GM23338 (cell line): ENCODE measurements around the gene PSMD13. TPM values are rescaled to one million over a fixed set of nuclear protein-coding genes. Genes with fewer than 3 reads are reported as not detected.

Experiments used
- ATAC-seq: fragments of 200-7000 bp; cut with Tn5 transposase; 3 replicates; pipeline ENCODE4 v1.9.1; 2020
- DNase-seq: peaks from one replicate; pipeline ENCODE4 v3.0.0-alpha.2; 2015; ENCODE audit warnings: low spot score
- H2AFZ ChIP-seq: fragments of 200-600 bp; sonication (generic); 2 replicates; pipeline ENCODE4 v1.8.0; 2016; ENCODE audit warnings: antibody characterized with exemption, mild to moderate bottlenecking, moderate library complexity
- H3F3A ChIP-seq: fragments of 200-600 bp; sonication (generic); replicated peaks from 2 replicates; pipeline ENCODE4 v1.8.0; 2017; ENCODE audit warnings: antibody characterized with exemption, mixed run types, low read depth
- H3K27ac ChIP-seq: fragments of 200-600 bp; sonication (generic); 2 replicates; pipeline ENCODE4 v1.6.1; 2016; ENCODE audit warnings: low read depth
- H3K27me3 ChIP-seq: fragments of 200-600 bp; sonication (generic); 2 replicates; pipeline ENCODE4 v1.8.0; 2016; ENCODE audit warnings: mild to moderate bottlenecking, mixed run types, moderate library complexity; ENCODE audit not compliant: insufficient read depth
- H3K36me3 ChIP-seq: fragments of 200-600 bp; sonication (generic); 2 replicates; pipeline ENCODE4 v1.8.0; 2016; ENCODE audit warnings: mild to moderate bottlenecking; ENCODE audit not compliant: insufficient read depth
- H3K4me1 ChIP-seq: fragments of 200-600 bp; sonication (generic); 2 replicates; pipeline ENCODE4 v1.8.0; 2016; ENCODE audit warnings: mild to moderate bottlenecking, moderate library complexity; ENCODE audit not compliant: insufficient read depth
- H3K4me2 ChIP-seq: fragments of 200-600 bp; sonication (generic); 2 replicates; pipeline ENCODE4 v1.7.1; 2017; ENCODE audit warnings: mixed run types
- H3K4me3 ChIP-seq: fragments of 200-600 bp; sonication (generic); 2 replicates; pipeline ENCODE4 v1.6.1; 2016; ENCODE audit warnings: mixed run types
- H3K79me2 ChIP-seq: fragments of 200-600 bp; sonication (generic); replicated peaks from 2 replicates; pipeline ENCODE4 v1.8.0; 2017; ENCODE audit warnings: mild to moderate bottlenecking; ENCODE audit not compliant: insufficient read depth
- H3K9me2 ChIP-seq: fragments of 200-600 bp; sonication (generic); 2 replicates; pipeline ENCODE4 v1.8.0; 2017; ENCODE audit not compliant: insufficient read depth
- H4K20me1 ChIP-seq: fragments of 200-600 bp; sonication (generic); replicated peaks from 2 replicates; pipeline ENCODE4 v1.8.0; 2017; ENCODE audit warnings: mild to moderate bottlenecking; ENCODE audit not compliant: insufficient read depth
- H3K27ac Mint-ChIP-seq: 2 replicates; pipeline ENCODE4 v1.8.0; 2020; ENCODE audit warnings: inconsistent platforms, mild to moderate bottlenecking, moderate library complexity, mixed read lengths
- H3K27me3 Mint-ChIP-seq: 3 replicates; pipeline ENCODE4 v1.8.0; 2022; ENCODE audit warnings: low read depth, mild to moderate bottlenecking, moderate library complexity, mixed read lengths, inconsistent platforms; ENCODE audit not compliant: insufficient read depth, poor library complexity
- H3K36me3 Mint-ChIP-seq: 3 replicates; pipeline ENCODE4 v1.8.0; 2021; ENCODE audit warnings: low read depth, mild to moderate bottlenecking, inconsistent platforms, moderate library complexity, mixed read lengths
- H3K4me1 Mint-ChIP-seq: 3 replicates; pipeline ENCODE4 v1.8.0; 2020; ENCODE audit warnings: mild to moderate bottlenecking, inconsistent platforms, mixed read lengths
- H3K4me3 Mint-ChIP-seq: 3 replicates; pipeline ENCODE4 v1.8.0; 2021; ENCODE audit warnings: moderate library complexity, mild to moderate bottlenecking, inconsistent platforms, mixed read lengths
- H3K9me3 Mint-ChIP-seq: 3 replicates; pipeline ENCODE4 v1.8.0; 2020; ENCODE audit warnings: moderate library complexity, mild to moderate bottlenecking, inconsistent platforms, mixed read lengths
- CREB1 ChIP-seq: fragments of 250-450 bp; sonication (Bioruptor Pico); IDR thresholded peaks from 2 replicates; pipeline ENCODE4 v1.5.0; 2020; ENCODE audit warnings: low read depth, mild to moderate bottlenecking, moderate library complexity
- EZH2 ChIP-seq: fragments of 200-600 bp; sonication (generic); IDR thresholded peaks from one replicate; pipeline ENCODE4 v1.8.0; 2017; ENCODE audit warnings: antibody characterized with exemption, mild to moderate bottlenecking, low read depth; ENCODE audit not compliant: unreplicated experiment
- EZH2phosphoT487 ChIP-seq: fragments of 200-600 bp; sonication (generic); IDR thresholded peaks from one replicate; pipeline ENCODE4 v1.8.1; 2018; ENCODE audit warnings: antibody characterized with exemption; ENCODE audit not compliant: unreplicated experiment
- JUNB ChIP-seq: IDR thresholded peaks from one replicate; pipeline ENCODE4 v1.6.1; 2016; ENCODE audit warnings: antibody characterized with exemption; ENCODE audit not compliant: unreplicated experiment
- NANOG ChIP-seq: IDR thresholded peaks from 2 replicates; pipeline ENCODE4 v1.6.1; 2016; ENCODE audit warnings: antibody characterized with exemption, borderline replicate concordance
- POLR2AphosphoS5 ChIP-seq: IDR thresholded peaks from 2 replicates; pipeline ENCODE4 v1.6.1; 2016; ENCODE audit warnings: antibody characterized with exemption, low read depth
- STAT1 ChIP-seq: IDR thresholded peaks from one replicate; pipeline ENCODE4 v1.6.1; 2016; ENCODE audit warnings: antibody characterized with exemption; ENCODE audit not compliant: unreplicated experiment
- ZNF114 ChIP-seq: fragments of 250-450 bp; sonication (Bioruptor Pico); IDR thresholded peaks from 2 replicates; pipeline ENCODE4 v1.5.0; 2020; ENCODE audit warnings: mild to moderate bottlenecking, moderate library complexity
- ZNF331 ChIP-seq: fragments of 250-450 bp; sonication (Bioruptor Pico); IDR thresholded peaks from 2 replicates; pipeline ENCODE4 v1.5.0; 2020; ENCODE audit warnings: low read depth, mild to moderate bottlenecking, moderate library complexity
- polyA plus RNA-seq: library from polyadenylated mRNA; unstranded; fragments of >200 nt; fragmentation: Nextera tagmentation; extraction: Ambion mirVana; gene quantifications from 2 replicates; pipeline ENCODE4 v1.2.1, GENCODE V29; 2016
- total RNA-seq: library from RNA; depleted of rRNA; stranded (reverse); fragments of >200 nt; shearing (Covaris generic); gene quantifications from 2 replicates; pipeline ENCODE4 v1.2.3, GENCODE V29; 2014
- TF ChIP-seq, protein P1 (sequence below): IDR thresholded peaks from 2 replicates; pipeline ENCODE4 v1.6.1; 2016; ENCODE audit warnings: antibody characterized with exemption
- TF ChIP-seq, protein P2 (sequence below): IDR thresholded peaks from one replicate; pipeline ENCODE4 v1.6.1; 2018; ENCODE audit warnings: antibody characterized with exemption; ENCODE audit not compliant: unreplicated experiment
- TF ChIP-seq, protein P3 (sequence below): fragments of 250-450 bp; sonication (Bioruptor Pico); IDR thresholded peaks from 2 replicates; pipeline ENCODE4 v1.5.0; 2020; ENCODE audit warnings: mild to moderate bottlenecking, moderate library complexity
- TF ChIP-seq, protein P4 (sequence below), 2 experiments: fragments of 200-600 bp in 1 of 2; sonication (generic) in 1 of 2; conservative IDR thresholded peaks; 2 replicates each; pipeline versions ENCODE4 v1.5.1 to v1.6.1; 2016 to 2017; ENCODE audit warnings: antibody characterized with exemption in 2 of 2, low read depth in 2 of 2, mild to moderate bottlenecking in 2 of 2, moderate library complexity in 1 of 2

Gene PSMD13
- total and polyA plus RNA-seq, 2 experiments from 2014 or later = 111 to 114 TPM

DNA sequence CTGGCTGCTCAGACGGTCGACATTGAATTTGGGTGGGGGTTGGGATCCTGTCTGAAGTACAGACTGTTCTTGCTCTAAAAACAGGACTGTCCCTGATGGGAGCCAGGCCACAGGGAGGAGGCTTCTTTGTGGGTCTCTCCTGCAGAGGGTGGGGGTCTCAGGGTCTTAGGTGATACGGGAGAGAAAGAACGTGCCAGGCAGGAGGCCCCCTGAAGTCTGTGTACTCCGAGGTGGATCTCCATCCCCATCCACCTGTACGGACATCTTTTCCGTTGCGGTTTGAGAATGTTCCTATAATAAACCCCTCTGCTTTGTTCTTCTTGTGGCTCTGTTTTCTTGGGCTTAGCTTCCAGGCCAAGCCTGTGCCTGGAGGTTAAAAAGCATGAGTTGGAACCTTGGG is 15.9 kb downstream of the PSMD13 start:
- H3K36me3 Mint-ChIP-seq = peaks cover 51% of the 10 kb centered on the region
- ATAC-seq = no peak

More for the DNA sequence above, 15.9 kb downstream of the PSMD13 start:
- no peaks in the 10 kb centered on the region for H3K27me3 ChIP-seq
- no peak overlapping the region for H3K4me2 ChIP-seq
- TF ChIP-seq, protein P1, sequence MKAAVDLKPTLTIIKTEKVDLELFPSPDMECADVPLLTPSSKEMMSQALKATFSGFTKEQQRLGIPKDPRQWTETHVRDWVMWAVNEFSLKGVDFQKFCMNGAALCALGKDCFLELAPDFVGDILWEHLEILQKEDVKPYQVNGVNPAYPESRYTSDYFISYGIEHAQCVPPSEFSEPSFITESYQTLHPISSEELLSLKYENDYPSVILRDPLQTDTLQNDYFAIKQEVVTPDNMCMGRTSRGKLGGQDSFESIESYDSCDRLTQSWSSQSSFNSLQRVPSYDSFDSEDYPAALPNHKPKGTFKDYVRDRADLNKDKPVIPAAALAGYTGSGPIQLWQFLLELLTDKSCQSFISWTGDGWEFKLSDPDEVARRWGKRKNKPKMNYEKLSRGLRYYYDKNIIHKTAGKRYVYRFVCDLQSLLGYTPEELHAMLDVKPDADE = no peak
- TF ChIP-seq STAT1 = no peak
- TF ChIP-seq NANOG = no peak
- no peak for TF ChIP-seq EZH2phosphoT487
- TF ChIP-seq POLR2AphosphoS5 = no peak
- TF ChIP-seq, protein P2, sequence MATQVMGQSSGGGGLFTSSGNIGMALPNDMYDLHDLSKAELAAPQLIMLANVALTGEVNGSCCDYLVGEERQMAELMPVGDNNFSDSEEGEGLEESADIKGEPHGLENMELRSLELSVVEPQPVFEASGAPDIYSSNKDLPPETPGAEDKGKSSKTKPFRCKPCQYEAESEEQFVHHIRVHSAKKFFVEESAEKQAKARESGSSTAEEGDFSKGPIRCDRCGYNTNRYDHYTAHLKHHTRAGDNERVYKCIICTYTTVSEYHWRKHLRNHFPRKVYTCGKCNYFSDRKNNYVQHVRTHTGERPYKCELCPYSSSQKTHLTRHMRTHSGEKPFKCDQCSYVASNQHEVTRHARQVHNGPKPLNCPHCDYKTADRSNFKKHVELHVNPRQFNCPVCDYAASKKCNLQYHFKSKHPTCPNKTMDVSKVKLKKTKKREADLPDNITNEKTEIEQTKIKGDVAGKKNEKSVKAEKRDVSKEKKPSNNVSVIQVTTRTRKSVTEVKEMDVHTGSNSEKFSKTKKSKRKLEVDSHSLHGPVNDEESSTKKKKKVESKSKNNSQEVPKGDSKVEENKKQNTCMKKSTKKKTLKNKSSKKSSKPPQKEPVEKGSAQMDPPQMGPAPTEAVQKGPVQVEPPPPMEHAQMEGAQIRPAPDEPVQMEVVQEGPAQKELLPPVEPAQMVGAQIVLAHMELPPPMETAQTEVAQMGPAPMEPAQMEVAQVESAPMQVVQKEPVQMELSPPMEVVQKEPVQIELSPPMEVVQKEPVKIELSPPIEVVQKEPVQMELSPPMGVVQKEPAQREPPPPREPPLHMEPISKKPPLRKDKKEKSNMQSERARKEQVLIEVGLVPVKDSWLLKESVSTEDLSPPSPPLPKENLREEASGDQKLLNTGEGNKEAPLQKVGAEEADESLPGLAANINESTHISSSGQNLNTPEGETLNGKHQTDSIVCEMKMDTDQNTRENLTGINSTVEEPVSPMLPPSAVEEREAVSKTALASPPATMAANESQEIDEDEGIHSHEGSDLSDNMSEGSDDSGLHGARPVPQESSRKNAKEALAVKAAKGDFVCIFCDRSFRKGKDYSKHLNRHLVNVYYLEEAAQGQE = no peak
- no peak for TF ChIP-seq ZNF114 (CRISPR knock-in tag)
- TF ChIP-seq JUNB = no peak
- no peak for TF ChIP-seq CREB1 (CRISPR knock-in tag)
- TF ChIP-seq EZH2 = no peak
- TF ChIP-seq, protein P3, sequence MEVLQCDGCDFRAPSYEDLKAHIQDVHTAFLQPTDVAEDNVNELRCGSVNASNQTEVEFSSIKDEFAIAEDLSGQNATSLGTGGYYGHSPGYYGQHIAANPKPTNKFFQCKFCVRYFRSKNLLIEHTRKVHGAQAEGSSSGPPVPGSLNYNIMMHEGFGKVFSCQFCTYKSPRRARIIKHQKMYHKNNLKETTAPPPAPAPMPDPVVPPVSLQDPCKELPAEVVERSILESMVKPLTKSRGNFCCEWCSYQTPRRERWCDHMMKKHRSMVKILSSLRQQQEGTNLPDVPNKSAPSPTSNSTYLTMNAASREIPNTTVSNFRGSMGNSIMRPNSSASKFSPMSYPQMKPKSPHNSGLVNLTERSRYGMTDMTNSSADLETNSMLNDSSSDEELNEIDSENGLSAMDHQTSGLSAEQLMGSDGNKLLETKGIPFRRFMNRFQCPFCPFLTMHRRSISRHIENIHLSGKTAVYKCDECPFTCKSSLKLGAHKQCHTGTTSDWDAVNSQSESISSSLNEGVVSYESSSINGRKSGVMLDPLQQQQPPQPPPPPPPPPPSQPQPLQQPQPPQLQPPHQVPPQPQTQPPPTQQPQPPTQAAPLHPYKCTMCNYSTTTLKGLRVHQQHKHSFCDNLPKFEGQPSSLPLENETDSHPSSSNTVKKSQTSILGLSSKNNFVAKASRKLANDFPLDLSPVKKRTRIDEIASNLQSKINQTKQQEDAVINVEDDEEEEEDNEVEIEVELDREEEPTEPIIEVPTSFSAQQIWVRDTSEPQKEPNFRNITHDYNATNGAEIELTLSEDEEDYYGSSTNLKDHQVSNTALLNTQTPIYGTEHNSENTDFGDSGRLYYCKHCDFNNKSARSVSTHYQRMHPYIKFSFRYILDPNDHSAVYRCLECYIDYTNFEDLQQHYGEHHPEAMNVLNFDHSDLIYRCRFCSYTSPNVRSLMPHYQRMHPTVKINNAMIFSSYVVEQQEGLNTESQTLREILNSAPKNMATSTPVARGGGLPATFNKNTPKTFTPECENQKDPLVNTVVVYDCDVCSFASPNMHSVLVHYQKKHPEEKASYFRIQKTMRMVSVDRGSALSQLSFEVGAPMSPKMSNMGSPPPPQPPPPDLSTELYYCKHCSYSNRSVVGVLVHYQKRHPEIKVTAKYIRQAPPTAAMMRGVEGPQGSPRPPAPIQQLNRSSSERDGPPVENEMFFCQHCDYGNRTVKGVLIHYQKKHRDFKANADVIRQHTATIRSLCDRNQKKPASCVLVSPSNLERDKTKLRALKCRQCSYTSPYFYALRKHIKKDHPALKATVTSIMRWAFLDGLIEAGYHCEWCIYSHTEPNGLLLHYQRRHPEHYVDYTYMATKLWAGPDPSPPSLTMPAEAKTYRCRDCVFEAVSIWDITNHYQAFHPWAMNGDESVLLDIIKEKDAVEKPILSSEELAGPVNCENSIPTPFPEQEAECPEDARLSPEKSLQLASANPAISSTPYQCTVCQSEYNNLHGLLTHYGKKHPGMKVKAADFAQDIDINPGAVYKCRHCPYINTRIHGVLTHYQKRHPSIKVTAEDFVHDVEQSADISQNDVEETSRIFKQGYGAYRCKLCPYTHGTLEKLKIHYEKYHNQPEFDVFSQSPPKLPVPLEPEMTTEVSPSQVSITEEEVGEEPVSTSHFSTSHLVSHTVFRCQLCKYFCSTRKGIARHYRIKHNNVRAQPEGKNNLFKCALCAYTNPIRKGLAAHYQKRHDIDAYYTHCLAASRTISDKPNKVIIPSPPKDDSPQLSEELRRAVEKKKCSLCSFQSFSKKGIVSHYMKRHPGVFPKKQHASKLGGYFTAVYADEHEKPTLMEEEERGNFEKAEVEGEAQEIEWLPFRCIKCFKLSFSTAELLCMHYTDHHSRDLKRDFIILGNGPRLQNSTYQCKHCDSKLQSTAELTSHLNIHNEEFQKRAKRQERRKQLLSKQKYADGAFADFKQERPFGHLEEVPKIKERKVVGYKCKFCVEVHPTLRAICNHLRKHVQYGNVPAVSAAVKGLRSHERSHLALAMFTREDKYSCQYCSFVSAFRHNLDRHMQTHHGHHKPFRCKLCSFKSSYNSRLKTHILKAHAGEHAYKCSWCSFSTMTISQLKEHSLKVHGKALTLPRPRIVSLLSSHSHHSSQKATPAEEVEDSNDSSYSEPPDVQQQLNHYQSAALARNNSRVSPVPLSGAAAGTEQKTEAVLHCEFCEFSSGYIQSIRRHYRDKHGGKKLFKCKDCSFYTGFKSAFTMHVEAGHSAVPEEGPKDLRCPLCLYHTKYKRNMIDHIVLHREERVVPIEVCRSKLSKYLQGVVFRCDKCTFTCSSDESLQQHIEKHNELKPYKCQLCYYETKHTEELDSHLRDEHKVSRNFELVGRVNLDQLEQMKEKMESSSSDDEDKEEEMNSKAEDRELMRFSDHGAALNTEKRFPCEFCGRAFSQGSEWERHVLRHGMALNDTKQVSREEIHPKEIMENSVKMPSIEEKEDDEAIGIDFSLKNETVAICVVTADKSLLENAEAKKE = no peak
- TF ChIP-seq, protein P4, sequence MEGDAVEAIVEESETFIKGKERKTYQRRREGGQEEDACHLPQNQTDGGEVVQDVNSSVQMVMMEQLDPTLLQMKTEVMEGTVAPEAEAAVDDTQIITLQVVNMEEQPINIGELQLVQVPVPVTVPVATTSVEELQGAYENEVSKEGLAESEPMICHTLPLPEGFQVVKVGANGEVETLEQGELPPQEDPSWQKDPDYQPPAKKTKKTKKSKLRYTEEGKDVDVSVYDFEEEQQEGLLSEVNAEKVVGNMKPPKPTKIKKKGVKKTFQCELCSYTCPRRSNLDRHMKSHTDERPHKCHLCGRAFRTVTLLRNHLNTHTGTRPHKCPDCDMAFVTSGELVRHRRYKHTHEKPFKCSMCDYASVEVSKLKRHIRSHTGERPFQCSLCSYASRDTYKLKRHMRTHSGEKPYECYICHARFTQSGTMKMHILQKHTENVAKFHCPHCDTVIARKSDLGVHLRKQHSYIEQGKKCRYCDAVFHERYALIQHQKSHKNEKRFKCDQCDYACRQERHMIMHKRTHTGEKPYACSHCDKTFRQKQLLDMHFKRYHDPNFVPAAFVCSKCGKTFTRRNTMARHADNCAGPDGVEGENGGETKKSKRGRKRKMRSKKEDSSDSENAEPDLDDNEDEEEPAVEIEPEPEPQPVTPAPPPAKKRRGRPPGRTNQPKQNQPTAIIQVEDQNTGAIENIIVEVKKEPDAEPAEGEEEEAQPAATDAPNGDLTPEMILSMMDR (conservative IDR thresholded peaks at IDR 0.05; ENCODE audit: low read depth in 2 of 2) = no peak
- TF ChIP-seq ZNF331 = no peak
- Mint-ChIP-seq H3K27me3 (peaks cover 1% of the 10 kb centered on the region), H3K27ac (no peak overlapping the region), H3K4me1 (no peaks in the 10 kb centered on the region; the same call in none of the 3 replicates), H3K4me3 (no peak overlapping the region), H3K9me3 (no peaks in the 10 kb centered on the region; the same call in 2 of the 3 replicates)
- H3K9me2 ChIP-seq = peaks cover 4% of the 10 kb centered on the region; the same call in 1 of the 2 replicates
- no peak for DNase-seq
- H3K27ac ChIP-seq = no peak overlapping the region
- H3K4me1 ChIP-seq = no peaks in the 10 kb centered on the region
- H3F3A ChIP-seq = peaks cover 16% of the 10 kb centered on the region
- H4K20me1 ChIP-seq = no peaks in the 10 kb centered on the region
- H2AFZ ChIP-seq = no peak overlapping the region
- peaks cover 17% of the 10 kb centered on the region for H3K36me3 ChIP-seq
- H3K79me2 ChIP-seq = no peaks in the 10 kb centered on the region
- no peak overlapping the region for H3K4me3 ChIP-seq
